CD4-positive, alpha-beta T cell (primary cell): ENCODE measurements around the gene BMF. TPM values are rescaled to one million over a fixed set of nuclear protein-coding genes. Genes with fewer than 3 reads are reported as not detected.
"Not testable (repeated sequence)": the region's sequence is repeated elsewhere in the genome, so short reads cannot be mapped to it uniquely, and the experiment has no call there.

Source experiments
- ATAC-seq: fragments of 200-7000 bp; cut with Tn5 transposase; one replicate; pipeline ENCODE4 v1.10.0; 2022; ENCODE audit warnings: mild to moderate bottlenecking; ENCODE audit not compliant: poor library complexity
- CTCF ChIA-PET: fragments of 350-600 bp; sonication (Branson Sonifier 250); formaldehyde crosslinking; loops from one replicate; lab custom pipeline; 2021; ENCODE audit warnings: antibody characterized with exemption, inconsistent platforms; lab: Charles Lee
- POLR2A ChIA-PET: fragments of 350-600 bp; sonication (Branson Sonifier 250); formaldehyde crosslinking; loops from one replicate; lab custom pipeline; 2021; ENCODE audit warnings: antibody characterized with exemption, inconsistent platforms; lab: Charles Lee
- DNase-seq, 14 experiments: peaks; one replicate each; pipeline ENCODE4 v3.0.0-alpha.2; 2013 to 2020; ENCODE audit warnings: mixed read lengths in 2 of 14
- H3K27ac ChIP-seq, 2 donors: one replicate each; pipeline versions ENCODE4 v1.5.1 to v1.7.0; 2013; ENCODE audit warnings: low read length in 2 of 2, low read depth in 1 of 2, mild to moderate bottlenecking in 1 of 2
- H3K27me3 ChIP-seq, 2 experiments: 1 replicate in 1 of 2; 2 replicates in 1 of 2; pipeline versions ENCODE4 v1.6.1 to v1.7.0; 2013; ENCODE audit warnings: low read length in 2 of 2, control low read depth in 1 of 2, mild to moderate bottlenecking in 1 of 2, moderate library complexity in 1 of 2; ENCODE audit not compliant: insufficient read depth in 2 of 2, control insufficient read depth in 1 of 2
- H3K36me3 ChIP-seq: one replicate; pipeline ENCODE4 v1.6.1; 2013; ENCODE audit warnings: low read length, control low read depth; ENCODE audit not compliant: insufficient read depth
- H3K4me1 ChIP-seq: one replicate; pipeline ENCODE4 v1.6.1; 2013; ENCODE audit warnings: low read length, control low read depth; ENCODE audit not compliant: insufficient read depth
- H3K4me3 ChIP-seq: one replicate; pipeline ENCODE4 v1.5.1; 2013; ENCODE audit warnings: mild to moderate bottlenecking, low read length, moderate library complexity
- H3K9me3 ChIP-seq, 2 experiments: 1 replicate in 1 of 2; 2 replicates in 1 of 2; pipeline versions ENCODE4 v1.6.1 to v1.7.0; 2013; ENCODE audit warnings: low read length in 2 of 2, mild to moderate bottlenecking in 2 of 2, control low read depth in 1 of 2, moderate library complexity in 1 of 2; ENCODE audit not compliant: control insufficient read depth in 1 of 2, insufficient read depth in 1 of 2
- H3K27ac Mint-ChIP-seq: one replicate; pipeline ENCODE4 v1.8.0; 2020; ENCODE audit warnings: mixed read lengths
- H3K27me3 Mint-ChIP-seq: one replicate; pipeline ENCODE4 v1.8.0; 2021; ENCODE audit warnings: mixed read lengths
- H3K36me3 Mint-ChIP-seq: one replicate; pipeline ENCODE4 v1.8.0; 2021; ENCODE audit warnings: low read depth, mixed read lengths
- H3K4me1 Mint-ChIP-seq: one replicate; pipeline ENCODE4 v1.8.0; 2021; ENCODE audit warnings: low read depth, mixed read lengths
- H3K4me3 Mint-ChIP-seq: one replicate; pipeline ENCODE4 v1.8.0; 2020; ENCODE audit warnings: mild to moderate bottlenecking, mixed read lengths
- H3K9me3 Mint-ChIP-seq: one replicate; pipeline ENCODE4 v1.8.0; 2020; ENCODE audit warnings: mixed read lengths
- CTCF ChIP-seq: fragments of 200-600 bp; IDR thresholded peaks from one replicate; pipeline ENCODE4 v1.8.0; 2022; ENCODE audit warnings: antibody characterized with exemption, mild to moderate bottlenecking
- intact Hi-C, 2 experiments: fragments of 100-400 bp; cut with DNase I in 1 of 2; cut with micrococcal nuclease in 1 of 2; formaldehyde crosslinking; loops; one replicate each; pipeline versions ENCODE4 v1.15.1 to v1.9.0; 2023 to 2025; cut with DNase I, micrococcal nuclease
- polyA plus RNA-seq, 2 donors: library from polyadenylated mRNA; unstranded; fragments of 120-200 nt; gene quantifications; one replicate each; pipeline ENCODE4 v1.2.1, GENCODE V29; 2013
- total RNA-seq, 174 experiments: library from RNA in 2 of 174; stranded (reverse) in 2 of 174; gene quantifications; one replicate each; pipeline ENCODE4 v1.2.3 and lab custom pipeline; 2021 to 2026

BMF gene
- total RNA-seq: 10 to 100 TPM; 13.5 to 13.9 TPM
- polyA plus RNA-seq (2013, experiment 1 of 2): 7.1 TPM
- polyA plus RNA-seq (2013, experiment 2 of 2): 6.5 TPM
- total RNA-seq (lab: John Stamatoyannopoulos, UW): 6.3 to 153 (median 27.5) reads per million in 172 experiments

- Histone ChIP-seq H3K36me3 (no peaks in the 10 kb centered on the region), H3K27me3 (no peaks in the 10 kb centered on the region), H3K4me1 (peaks cover 51% of the 10 kb centered on the region), H3K4me3 (peak within 1 kb of the TSS; percentile 88), H3K27ac (peak within 1 kb of the TSS in 1 of 2 donors; percentile 27), H3K9me3 (no peaks in the 10 kb centered on the region)
- peak; percentile 93 to 99 (median 97) for DNase-seq
- TF ChIP-seq CTCF: peak; percentile 38
- intact Hi-C loops: loop anchor here (2.0 to 5.0 kb wide), 5 partner anchors 52 to 322 kb away; partner anchors contain the start of genes BUB1B (in 1 of the 2), INAFM2 (in 1 of the 2) and SRP14 (in 1 of the 2)
- H3K4me3 Mint-ChIP-seq: peak within 1 kb of the TSS; percentile 89
- ATAC-seq: peak; percentile 80
- no peaks in the 10 kb centered on the region for H3K9me3 Mint-ChIP-seq
- H3K36me3 Mint-ChIP-seq: no peaks in the 10 kb centered on the region
- no peaks in the 10 kb centered on the region for H3K27me3 Mint-ChIP-seq
- ChIA-PET CTCF (interaction anchor here (1.0 to 5.3 kb wide), 3 partner anchors 61 to 71 kb away, joined by 3 to 67 read pairs (median 6); no protein-coding TSS in a partner anchor), POLR2A (interaction anchor here (1.0 to 6.8 kb wide), 8 partner anchors 10 to 327 kb away, joined by 3 to 53 read pairs (median 4); partner anchors contain the start of genes BUB1B, EIF2AK4 and SRP14)
- H3K4me1 Mint-ChIP-seq: peaks cover 55% of the 10 kb centered on the region
- peak within 1 kb of the TSS; percentile 58 for H3K27ac Mint-ChIP-seq
Observed at GRCh38 chr15:40108855-40109735, at the start of gene BMF. TSS of gene BMF (minus strand) at chr15:40108879. CDS start at chr15:40106086, 2,793 bp downstream.

GRCh38 chr15:40157778-40158447 lies 49.2 kb upstream of the BMF start:
- ChIA-PET CTCF (no interaction called here), POLR2A (no interaction called here)
- peaks cover 12% of the 10 kb centered on the region for H3K4me1 ChIP-seq
- Mint-ChIP-seq H3K27ac (no peak overlapping the region), H3K27me3 (no peaks in the 10 kb centered on the region), H3K4me3 (no peak overlapping the region), H3K4me1 (no peaks in the 10 kb centered on the region), H3K9me3 (no peaks in the 10 kb centered on the region), H3K36me3 (no peaks in the 10 kb centered on the region)
- no peak for TF ChIP-seq CTCF
- no peak overlapping the region for H3K4me3 ChIP-seq
- no peak overlapping the region for H3K27ac ChIP-seq
- no peaks in the 10 kb centered on the region for H3K27me3 ChIP-seq
- H3K9me3 ChIP-seq: no peaks in the 10 kb centered on the region
- H3K36me3 ChIP-seq: no peaks in the 10 kb centered on the region
- DNase-seq (no peak), ATAC-seq (no peak)
- intact Hi-C loops: no loop called here

GRCh38 chr15:40155270-40155910 lies 46.7 kb upstream of the BMF start:
- POLR2A ChIA-PET: no interaction called here
- H3K4me1 ChIP-seq: peaks cover under 1% of the 10 kb centered on the region
- DNase-seq: no peak
- no peaks in the 10 kb centered on the region for H3K9me3 Mint-ChIP-seq
- no peak overlapping the region for H3K4me3 ChIP-seq
- CTCF ChIA-PET: no interaction called here
- ATAC-seq: no peak
- no peak overlapping the region for H3K4me3 Mint-ChIP-seq
- no peaks in the 10 kb centered on the region for H3K27me3 Mint-ChIP-seq
- no peak overlapping the region for H3K27ac Mint-ChIP-seq
- no peaks in the 10 kb centered on the region for H3K27me3 ChIP-seq
- H3K9me3 ChIP-seq: no peaks in the 10 kb centered on the region
- intact Hi-C loops: no loop called here
- H3K4me1 Mint-ChIP-seq: no peaks in the 10 kb centered on the region
- TF ChIP-seq CTCF: no peak
- no peaks in the 10 kb centered on the region for H3K36me3 ChIP-seq
- H3K27ac ChIP-seq: no peak overlapping the region
- no peaks in the 10 kb centered on the region for H3K36me3 Mint-ChIP-seq

- H3K27me3 Mint-ChIP-seq, H3K4me3 ChIP-seq, intact Hi-C loops, H3K27ac ChIP-seq, DNase-seq, POLR2A ChIA-PET, H3K36me3 Mint-ChIP-seq, H3K9me3 Mint-ChIP-seq, H3K4me1 Mint-ChIP-seq, CTCF ChIA-PET, H3K4me1 ChIP-seq, ATAC-seq, H3K27ac Mint-ChIP-seq, H3K27me3 ChIP-seq, H3K4me3 Mint-ChIP-seq, H3K36me3 ChIP-seq, H3K9me3 ChIP-seq: not testable (repeated sequence)
Observed at GRCh38 chr15:40154821-40155220, 46.1 kb upstream of the BMF start.
